Measurements from ENCODE around the gene ZMYND19.
"Not testable (repeated sequence)": the region's sequence is repeated elsewhere in the genome, so short reads cannot be mapped to it uniquely, and the experiment has no call there.

ZMYND19 gene

GRCh38 chr9:137613738-137614523, 23.6 kb upstream of the ZMYND19 start:
- no peak for DNase-seq

- DNase-seq, result no peak
Measured at GRCh38 chr9:137613259-137613658, 22.9 kb upstream of the ZMYND19 start.

GRCh38 chr9:137612741-137613142, 22.4 kb upstream of the ZMYND19 start:
- DNase-seq, result no peak

GRCh38 chr9:137611623-137612609, 21.6 kb upstream of the ZMYND19 start:
- peak; percentile 47 for DNase-seq

- no peak for DNase-seq
Measured at GRCh38 chr9:137610944-137611343, 20.6 kb upstream of the ZMYND19 start.

- DNase-seq, result no peak
Measured at GRCh38 chr9:137607141-137607857, 17.0 kb upstream of the ZMYND19 start.

GRCh38 chr9:137606734-137607138, 16.4 kb upstream of the ZMYND19 start:
- no peak for DNase-seq

GRCh38 chr9:137606005-137606621, 15.8 kb upstream of the ZMYND19 start:
- DNase-seq, result peak; percentile 32

- peak; percentile 91 for DNase-seq
Measured at GRCh38 chr9:137605121-137606004, 15.1 kb upstream of the ZMYND19 start, which contains the start of gene ARRDC1. Gene ARRDC1 (plus strand): TSS chr9:137605686. CDS start chr9:137605718, 32 bp downstream.

- no peak for DNase-seq
Measured at GRCh38 chr9:137604345-137605086, 14.2 kb upstream of the ZMYND19 start.

- no peak for DNase-seq
Measured at GRCh38 chr9:137603879-137604278, 13.6 kb upstream of the ZMYND19 start.

- no peak for DNase-seq
Measured at GRCh38 chr9:137602661-137603060, 12.3 kb upstream of the ZMYND19 start.

GRCh38 chr9:137598943-137599342, 8.6 kb upstream of the ZMYND19 start:
- no peak for DNase-seq

- DNase-seq, result not testable (repeated sequence)
Measured at GRCh38 chr9:137596577-137596976, 6.3 kb upstream of the ZMYND19 start.

- no peak for DNase-seq
Measured at GRCh38 chr9:137593176-137593575, 2.9 kb upstream of the ZMYND19 start.

- DNase-seq, result no peak
Measured at GRCh38 chr9:137592767-137593166, 2.5 kb upstream of the ZMYND19 start.

- no peak for DNase-seq
Measured at GRCh38 chr9:137590123-137590468, 216 bp downstream of the ZMYND19 start.

- DNase-seq, result peak; percentile 23
Measured at GRCh38 chr9:137589441-137590122, 730 bp downstream of the ZMYND19 start.

GRCh38 chr9:137588891-137589290, 1.4 kb downstream of the ZMYND19 start:
- DNase-seq, result no peak

GRCh38 chr9:137588311-137588710, 2.0 kb downstream of the ZMYND19 start:
- DNase-seq, result no peak

Measured in activated naive CD4-positive, alpha-beta T cell treated with anti-CD3 and anti-CD28 coated beads, Interleukin-2, amount 50 U/mL, for 16 hours (primary cell).